ENCODE data around the gene ITGBL1.

ITGBL1 gene

DNA sequence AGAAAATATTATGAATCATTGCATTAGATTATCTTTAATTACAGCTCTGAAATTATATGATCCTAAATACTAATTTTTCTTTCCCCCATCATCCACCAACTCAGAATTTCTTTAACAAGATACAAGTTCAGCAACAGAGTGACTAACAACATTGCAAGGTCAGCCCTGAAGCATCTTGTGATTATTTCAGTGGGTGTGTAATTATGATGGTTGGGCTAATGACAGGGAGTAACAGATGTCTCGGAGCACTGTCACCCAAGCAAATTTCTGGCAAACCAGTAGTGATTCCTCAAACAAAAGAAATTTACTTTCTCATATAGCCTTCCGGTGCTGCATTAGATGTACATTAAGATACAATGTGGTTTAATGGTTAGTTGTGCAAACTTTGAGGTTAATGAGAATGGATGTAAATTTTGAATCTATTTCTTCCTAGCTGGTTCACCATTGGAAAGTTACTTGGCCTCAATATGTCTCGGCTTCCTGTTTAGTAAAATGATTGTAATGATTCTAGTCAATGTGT is 238.9 kb downstream of the ITGBL1 start:
- Histone ChIP-seq H3K36me3 (ENCODE audit: insufficient read depth, low read depth, low read length) (no peaks in the 10 kb centered on the region), H3K4me1 (ENCODE audit: insufficient read depth, low read length) (no peaks in the 10 kb centered on the region), H3K4me3 (ENCODE audit: low read length) (no peak overlapping the region), H3K9ac (ENCODE audit: low read depth, low read length) (no peak overlapping the region), H3K27me3 (ENCODE audit: insufficient read depth, low read length) (no peaks in the 10 kb centered on the region), H3K27ac (ENCODE audit: low read length) (no peak overlapping the region), H3K9me3 (ENCODE audit: insufficient read depth, low read depth, low read length) (no peaks in the 10 kb centered on the region)

DNA sequence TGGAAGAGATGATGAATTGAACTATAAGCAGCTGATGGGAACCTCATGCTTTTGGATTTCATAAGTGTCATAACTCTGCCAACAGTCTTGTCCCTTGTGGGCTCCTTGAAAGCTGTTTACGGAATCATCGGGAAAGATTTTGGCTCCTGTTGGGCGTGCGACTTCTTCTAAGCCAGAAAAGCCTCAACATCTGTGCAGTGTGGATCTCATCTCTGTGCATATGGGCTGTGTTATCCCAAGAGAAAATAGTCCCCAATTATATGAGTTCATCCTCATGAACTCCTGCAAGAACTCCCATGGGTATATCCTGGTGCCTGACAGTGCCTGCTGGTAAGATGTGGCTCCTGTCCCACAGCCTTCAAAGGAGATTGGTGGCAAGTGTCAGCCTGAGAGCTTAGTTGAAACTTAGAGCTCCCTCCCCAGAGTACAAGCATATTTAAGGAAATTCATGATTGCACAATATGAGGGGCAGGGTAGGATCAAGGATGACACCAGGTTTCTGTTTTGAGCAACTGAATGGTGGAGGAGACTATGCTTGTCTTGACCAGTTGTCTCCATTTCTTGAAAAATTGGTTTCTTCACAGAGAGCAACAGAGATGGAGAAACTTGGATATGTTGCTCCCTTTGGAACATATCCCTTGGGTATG is 243.5 kb downstream of the ITGBL1 start:
- Histone ChIP-seq H3K9me3 (ENCODE audit: insufficient read depth, low read depth, low read length) (no peaks in the 10 kb centered on the region), H3K4me1 (ENCODE audit: insufficient read depth, low read length) (no peaks in the 10 kb centered on the region), H3K36me3 (ENCODE audit: insufficient read depth, low read depth, low read length) (no peaks in the 10 kb centered on the region), H3K27me3 (ENCODE audit: insufficient read depth, low read length) (no peaks in the 10 kb centered on the region), H3K9ac (ENCODE audit: low read depth, low read length) (no peak overlapping the region), H3K27ac (ENCODE audit: low read length) (no peak overlapping the region), H3K4me3 (ENCODE audit: low read length) (no peak overlapping the region)

DNA sequence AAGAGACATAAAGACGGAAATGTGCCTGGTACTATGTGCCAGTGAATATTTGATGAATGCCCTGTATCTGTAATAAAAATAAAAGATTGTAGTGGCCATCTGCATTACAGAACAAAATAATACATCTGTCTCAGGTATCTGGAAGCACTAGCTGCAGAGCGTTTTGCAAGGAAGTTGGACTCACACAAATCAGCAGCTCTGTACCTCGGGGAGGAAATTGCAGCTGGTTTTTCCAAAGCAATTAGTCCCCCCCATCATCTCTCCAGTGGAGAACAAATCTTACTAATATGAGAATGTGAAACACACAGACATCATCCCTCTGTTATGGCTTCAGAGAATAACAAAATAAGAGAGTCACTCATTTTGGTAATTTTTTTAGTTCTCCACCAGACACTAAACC is 245.3 kb downstream of the ITGBL1 start:
- Histone ChIP-seq H3K9ac (ENCODE audit: low read depth, low read length) (no peak overlapping the region), H3K36me3 (ENCODE audit: insufficient read depth, low read depth, low read length) (no peaks in the 10 kb centered on the region), H3K4me1 (ENCODE audit: insufficient read depth, low read length) (no peaks in the 10 kb centered on the region), H3K4me3 (ENCODE audit: low read length) (no peak overlapping the region), H3K9me3 (ENCODE audit: insufficient read depth, low read depth, low read length) (no peaks in the 10 kb centered on the region), H3K27ac (ENCODE audit: low read length) (no peak overlapping the region), H3K27me3 (ENCODE audit: insufficient read depth, low read length) (no peaks in the 10 kb centered on the region)

DNA sequence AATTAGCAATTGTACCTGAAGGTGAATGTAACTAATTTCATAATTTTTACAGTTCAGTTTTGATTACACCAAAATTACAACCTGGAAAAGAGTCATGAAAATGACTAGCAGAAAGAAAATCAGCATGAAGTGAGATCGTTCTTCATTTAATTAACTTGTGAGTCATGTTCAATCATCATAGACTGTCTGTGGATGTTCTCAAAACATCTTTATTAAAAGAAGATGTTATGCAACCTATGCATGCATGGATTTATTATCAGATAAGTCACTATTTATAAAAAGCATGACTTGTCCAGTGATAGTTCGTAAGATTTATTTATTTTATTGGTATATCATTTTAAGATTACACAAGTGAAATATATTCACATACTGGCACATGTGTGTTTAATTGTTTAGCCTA is 245.9 kb downstream of the ITGBL1 start:
- no peaks in the 10 kb centered on the region for H3K9me3 ChIP-seq (ENCODE audit: insufficient read depth, low read depth, low read length)
- no peak overlapping the region for H3K4me3 ChIP-seq (ENCODE audit: low read length)
- H3K36me3 ChIP-seq (ENCODE audit: insufficient read depth, low read depth, low read length) = no peaks in the 10 kb centered on the region
- H3K27me3 ChIP-seq (ENCODE audit: insufficient read depth, low read length) = no peaks in the 10 kb centered on the region
- H3K9ac ChIP-seq (ENCODE audit: low read depth, low read length) = no peak overlapping the region
- no peak overlapping the region for H3K27ac ChIP-seq (ENCODE audit: low read length)
- no peaks in the 10 kb centered on the region for H3K4me1 ChIP-seq (ENCODE audit: insufficient read depth, low read length)

DNA sequence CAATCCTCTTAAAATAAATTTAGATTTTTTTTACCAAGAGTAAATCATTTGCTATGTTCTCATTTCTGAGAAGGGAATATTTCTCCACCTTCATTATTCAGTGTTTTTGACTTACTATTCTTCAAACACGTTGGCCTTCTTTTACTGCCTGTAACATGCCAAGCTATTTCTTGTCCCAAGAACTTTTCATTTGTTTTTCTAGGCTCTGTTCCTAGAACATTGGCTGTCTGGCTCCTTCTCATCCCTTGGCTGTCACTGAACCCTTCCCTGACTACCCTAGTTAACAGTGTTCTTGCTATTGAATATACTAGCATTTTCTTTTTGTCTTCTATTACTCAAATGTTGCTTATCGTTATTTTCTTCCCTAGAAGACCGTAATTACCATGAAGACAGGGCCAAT is 248.1 kb downstream of the ITGBL1 start:
- Histone ChIP-seq H3K9ac (ENCODE audit: low read depth, low read length) (no peak overlapping the region), H3K4me3 (ENCODE audit: low read length) (no peak overlapping the region), H3K4me1 (ENCODE audit: insufficient read depth, low read length) (no peaks in the 10 kb centered on the region), H3K36me3 (ENCODE audit: insufficient read depth, low read depth, low read length) (no peaks in the 10 kb centered on the region), H3K9me3 (ENCODE audit: insufficient read depth, low read depth, low read length) (no peaks in the 10 kb centered on the region), H3K27me3 (ENCODE audit: insufficient read depth, low read length) (no peaks in the 10 kb centered on the region), H3K27ac (ENCODE audit: low read length) (no peak overlapping the region)

DNA sequence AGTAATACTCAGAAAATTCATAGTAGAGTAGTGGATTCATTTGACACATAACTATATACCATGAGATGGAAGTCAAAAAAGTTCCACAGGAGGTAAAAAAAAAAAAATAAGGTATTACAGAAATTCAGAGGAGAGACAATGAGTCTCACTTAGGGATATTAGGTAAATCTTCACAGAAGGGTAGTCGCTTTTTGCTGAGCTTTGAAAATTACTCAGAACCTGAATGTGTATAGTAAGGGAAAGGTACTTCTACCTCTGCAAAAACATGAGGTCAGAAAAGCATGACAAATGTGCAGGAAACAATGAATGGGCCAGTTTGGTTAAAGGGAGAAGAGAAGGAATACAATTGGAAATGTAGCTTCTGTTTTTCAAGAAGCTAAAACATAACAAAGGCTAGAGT is 250.6 kb downstream of the ITGBL1 start:
- H3K4me1 ChIP-seq (ENCODE audit: insufficient read depth, low read length) = no peaks in the 10 kb centered on the region; the same call in 1 of the 2 replicates
- no peaks in the 10 kb centered on the region for H3K27me3 ChIP-seq (ENCODE audit: insufficient read depth, low read length)
- no peak overlapping the region for H3K4me3 ChIP-seq (ENCODE audit: low read length)
- H3K9me3 ChIP-seq (ENCODE audit: insufficient read depth, low read depth, low read length) = no peaks in the 10 kb centered on the region
- no peaks in the 10 kb centered on the region for H3K36me3 ChIP-seq (ENCODE audit: insufficient read depth, low read depth, low read length)
- no peak overlapping the region for H3K9ac ChIP-seq (ENCODE audit: low read depth, low read length)
- no peak overlapping the region for H3K27ac ChIP-seq (ENCODE audit: low read length)

DNA sequence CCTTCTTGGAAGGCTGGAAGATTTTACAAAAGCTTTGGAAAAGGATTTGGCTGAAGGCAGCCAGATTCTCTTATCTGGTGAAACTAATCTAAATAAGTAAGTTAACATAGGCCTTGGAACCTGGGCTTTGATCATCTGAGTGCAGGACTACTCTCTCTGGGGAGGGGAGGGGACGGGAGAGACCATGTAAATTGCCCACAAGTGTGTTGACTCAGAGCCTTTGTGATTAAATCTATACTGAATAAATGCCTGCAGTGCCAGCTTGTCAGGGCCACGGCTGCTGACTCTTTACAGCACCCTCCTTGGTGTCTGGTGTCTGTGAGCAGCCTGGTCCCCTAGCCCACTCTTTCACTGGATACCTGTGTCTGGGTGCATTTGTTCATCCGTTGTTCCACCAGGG is 251.4 kb downstream of the ITGBL1 start:
- Histone ChIP-seq H3K27me3 (ENCODE audit: insufficient read depth, low read length) (no peaks in the 10 kb centered on the region), H3K9me3 (ENCODE audit: insufficient read depth, low read depth, low read length) (no peaks in the 10 kb centered on the region), H3K36me3 (ENCODE audit: insufficient read depth, low read depth, low read length) (no peaks in the 10 kb centered on the region), H3K27ac (ENCODE audit: low read length) (no peak overlapping the region), H3K9ac (ENCODE audit: low read depth, low read length) (no peak overlapping the region), H3K4me3 (ENCODE audit: low read length) (no peak overlapping the region), H3K4me1 (ENCODE audit: insufficient read depth, low read length) (peaks cover 3% of the 10 kb centered on the region; the same call in 1 of the 2 replicates)

DNA sequence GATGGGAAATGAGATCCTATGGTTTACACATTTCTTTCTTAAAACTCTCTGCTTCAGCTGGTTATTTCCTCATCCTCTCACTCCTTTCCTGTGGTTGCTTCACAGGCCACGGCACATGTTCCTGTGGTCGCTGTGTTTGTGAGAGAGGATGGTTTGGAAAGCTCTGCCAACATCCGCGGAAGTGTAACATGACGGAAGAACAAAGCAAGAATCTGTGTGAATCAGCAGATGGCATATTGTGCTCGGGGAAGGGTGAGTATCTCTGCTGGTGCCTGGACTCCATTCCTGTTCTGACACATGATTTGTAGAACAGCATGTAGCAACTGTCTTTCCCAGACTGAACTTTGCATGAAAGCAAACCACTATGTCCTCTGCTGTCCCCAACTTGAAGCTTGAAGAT is 254.2 kb downstream of the ITGBL1 start:
- H3K9ac ChIP-seq (ENCODE audit: low read depth, low read length) = no peak overlapping the region
- no peaks in the 10 kb centered on the region for H3K9me3 ChIP-seq (ENCODE audit: insufficient read depth, low read depth, low read length)
- no peaks in the 10 kb centered on the region for H3K36me3 ChIP-seq (ENCODE audit: insufficient read depth, low read depth, low read length)
- no peaks in the 10 kb centered on the region for H3K27me3 ChIP-seq (ENCODE audit: insufficient read depth, low read length)
- no peak overlapping the region for H3K27ac ChIP-seq (ENCODE audit: low read length)
- no peak overlapping the region for H3K4me3 ChIP-seq (ENCODE audit: low read length)
- peaks cover 3% of the 10 kb centered on the region; the same call in 1 of the 2 replicates for H3K4me1 ChIP-seq (ENCODE audit: insufficient read depth, low read length)

DNA sequence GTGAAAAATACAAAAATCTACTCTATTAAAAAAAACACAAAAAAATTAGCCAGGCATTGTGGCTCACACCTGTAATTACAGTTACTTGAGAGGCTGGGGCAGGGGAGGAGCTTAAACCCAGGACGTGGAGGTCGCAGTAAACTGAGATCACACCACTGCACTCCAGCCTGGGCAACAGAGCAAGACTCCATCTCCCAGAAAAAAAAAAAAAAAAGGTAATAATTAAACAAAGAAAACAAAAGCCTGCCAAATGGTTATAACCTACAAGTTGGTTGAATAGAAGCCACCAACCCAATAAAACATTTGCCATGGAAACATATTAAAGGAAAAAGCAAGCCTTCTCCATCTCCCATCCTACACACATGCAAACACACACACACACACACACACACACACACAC is 255.2 kb downstream of the ITGBL1 start:
- Histone ChIP-seq H3K9ac (ENCODE audit: low read depth, low read length) (no peak overlapping the region), H3K27ac (ENCODE audit: low read length) (no peak overlapping the region), H3K4me3 (ENCODE audit: low read length) (no peak overlapping the region), H3K9me3 (ENCODE audit: insufficient read depth, low read depth, low read length) (no peaks in the 10 kb centered on the region), H3K4me1 (ENCODE audit: insufficient read depth, low read length) (peaks cover 3% of the 10 kb centered on the region; the same call in 1 of the 2 replicates), H3K27me3 (ENCODE audit: insufficient read depth, low read length) (no peaks in the 10 kb centered on the region), H3K36me3 (ENCODE audit: insufficient read depth, low read depth, low read length) (no peaks in the 10 kb centered on the region)

DNA sequence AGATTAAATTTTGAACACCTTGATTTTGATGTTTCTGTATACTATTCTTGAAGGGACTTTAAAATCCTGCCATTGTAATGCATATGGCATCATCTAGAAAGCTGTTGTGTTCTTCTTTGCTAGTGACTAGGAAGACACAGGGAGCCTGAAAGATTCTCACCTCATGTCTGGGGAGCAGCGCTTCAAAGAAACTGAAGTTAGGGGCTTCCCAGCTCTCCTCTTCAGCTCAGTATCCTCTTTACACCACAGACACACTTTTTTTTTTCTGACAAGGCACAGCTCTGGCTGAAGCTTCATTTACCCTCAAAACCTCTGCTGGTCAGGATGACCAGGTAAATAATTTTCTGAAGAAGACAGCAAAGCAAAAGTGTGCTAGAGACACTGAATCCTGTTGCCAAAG is 255.6 kb downstream of the ITGBL1 start:
- no peak overlapping the region for H3K4me3 ChIP-seq (ENCODE audit: low read length)
- H3K27ac ChIP-seq (ENCODE audit: low read length) = no peak overlapping the region
- H3K27me3 ChIP-seq (ENCODE audit: insufficient read depth, low read length) = no peaks in the 10 kb centered on the region
- H3K4me1 ChIP-seq (ENCODE audit: insufficient read depth, low read length) = peaks cover 3% of the 10 kb centered on the region; the same call in 1 of the 2 replicates
- H3K36me3 ChIP-seq (ENCODE audit: insufficient read depth, low read depth, low read length) = no peaks in the 10 kb centered on the region
- no peaks in the 10 kb centered on the region for H3K9me3 ChIP-seq (ENCODE audit: insufficient read depth, low read depth, low read length)
- no peak overlapping the region for H3K9ac ChIP-seq (ENCODE audit: low read depth, low read length)

DNA sequence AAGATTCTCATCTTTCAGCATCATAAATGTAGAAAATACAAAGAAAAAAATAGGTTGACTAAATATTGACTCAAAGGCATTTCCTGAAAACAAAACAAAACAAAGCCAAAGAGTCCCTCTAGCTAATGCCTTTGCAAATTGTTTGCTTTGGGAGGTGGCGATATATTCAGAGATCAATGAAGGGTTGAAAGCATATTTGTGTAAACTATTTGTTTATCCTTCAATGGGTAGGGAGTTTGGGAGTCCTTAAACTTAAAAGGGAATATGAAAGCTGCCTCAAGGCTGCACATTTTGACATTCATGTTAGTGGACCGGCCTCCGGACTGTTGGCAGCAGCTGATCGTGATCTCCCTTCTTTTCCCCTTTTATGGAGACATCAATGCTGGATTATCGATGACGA is 257.5 kb downstream of the ITGBL1 start:
- Histone ChIP-seq H3K9me3 (ENCODE audit: insufficient read depth, low read depth, low read length) (no peaks in the 10 kb centered on the region), H3K36me3 (ENCODE audit: insufficient read depth, low read depth, low read length) (no peaks in the 10 kb centered on the region), H3K9ac (ENCODE audit: low read depth, low read length) (no peak overlapping the region), H3K4me3 (ENCODE audit: low read length) (no peak overlapping the region), H3K27me3 (ENCODE audit: insufficient read depth, low read length) (no peaks in the 10 kb centered on the region), H3K4me1 (ENCODE audit: insufficient read depth, low read length) (peaks cover 3% of the 10 kb centered on the region; the same call in 1 of the 2 replicates), H3K27ac (ENCODE audit: low read length) (no peak overlapping the region)

DNA sequence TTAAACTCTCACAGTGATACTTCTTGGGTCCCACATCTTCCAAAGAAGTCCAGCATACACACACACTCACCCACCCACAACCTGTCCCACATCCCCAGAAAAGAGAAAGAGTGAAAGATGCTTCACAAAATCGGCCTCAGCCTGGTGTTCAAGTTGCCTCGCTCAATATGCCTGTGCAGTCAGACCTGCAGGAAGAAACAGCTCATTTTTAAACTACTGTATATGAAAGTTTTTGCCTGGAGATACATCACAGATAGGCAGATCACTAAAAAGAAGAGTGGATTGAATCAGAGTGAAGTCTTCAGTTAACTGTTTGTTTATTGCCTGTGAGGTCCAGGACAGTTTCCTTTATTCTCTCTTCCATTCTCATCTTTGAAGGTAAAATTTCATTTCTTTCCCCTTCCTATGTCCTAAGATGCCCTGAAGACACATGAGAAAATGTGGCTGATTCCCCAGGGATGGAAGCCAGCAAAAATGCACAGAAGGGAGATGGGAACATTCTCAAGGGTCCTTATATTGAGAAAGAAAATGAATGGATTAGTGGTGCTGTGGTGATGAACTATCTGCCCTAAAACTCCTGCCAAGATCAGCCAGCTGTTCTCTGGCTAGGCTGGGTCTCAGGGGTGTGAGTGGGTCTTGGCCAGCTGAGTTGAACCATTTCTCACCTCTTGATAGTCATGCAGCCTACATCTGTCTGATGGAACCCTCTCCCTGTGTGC is 259.0 kb downstream of the ITGBL1 start:
- Histone ChIP-seq H3K4me3 (ENCODE audit: low read length) (no peak overlapping the region), H3K27ac (ENCODE audit: low read length) (no peak overlapping the region)

More for the DNA sequence above, 259.0 kb downstream of the ITGBL1 start:
- Histone ChIP-seq H3K4me1 (ENCODE audit: insufficient read depth, low read length) (peaks cover 3% of the 10 kb centered on the region; the same call in 1 of the 2 replicates), H3K9me3 (ENCODE audit: insufficient read depth, low read depth, low read length) (no peaks in the 10 kb centered on the region), H3K27me3 (ENCODE audit: insufficient read depth, low read length) (no peaks in the 10 kb centered on the region), H3K36me3 (ENCODE audit: insufficient read depth, low read depth, low read length) (no peaks in the 10 kb centered on the region), H3K9ac (ENCODE audit: low read depth, low read length) (no peak overlapping the region)

All from iPS-20b (cell line).